Measurements from ENCODE around the gene CAV1. TPM values are rescaled to one million over a fixed set of nuclear protein-coding genes. Genes with fewer than 3 reads are reported as not detected.

Gene CAV1
- total RNA-seq, 1 experiment from 2014 or later: 20.2 TPM

GRCh38 chr7:116584721-116585120 is 59.9 kb downstream of the CAV1 start:
- no peak overlapping the region for H2BK15ac ChIP-seq (ENCODE audit: low read depth, low read length)
- H2BK12ac ChIP-seq (ENCODE audit: insufficient read length, low read depth, low read length): no peak overlapping the region
- H3K4me2 ChIP-seq (ENCODE audit: insufficient read depth, insufficient read length, low read length): no peak overlapping the region
- H3K4me3 Mint-ChIP-seq: no peak overlapping the region
- H3K4me1 Mint-ChIP-seq: peaks cover 7 to 11% of the 10 kb centered on the region in 2 experiments
- H3K4ac ChIP-seq (ENCODE audit: low read depth, low read length): no peak overlapping the region
- H4K5ac ChIP-seq (ENCODE audit: insufficient read length, low read depth, low read length): no peak overlapping the region
- no peaks in the 10 kb centered on the region for H3K79me2 ChIP-seq (ENCODE audit: insufficient read depth, low read length)
- H3K36me3 Mint-ChIP-seq (ENCODE audit: insufficient read depth in 1 of 3, low read depth in 3 of 3): no peaks in the 10 kb centered on the region
- no peak overlapping the region for H3K18ac ChIP-seq (ENCODE audit: insufficient read length, low read depth, low read length)
- H2BK5ac ChIP-seq (ENCODE audit: insufficient read length, low read length): no peak overlapping the region
- DNase-seq: no peak
- no peak overlapping the region for H3K27ac ChIP-seq (ENCODE audit: insufficient read length, low read depth, low read length)
- H4K20me1 ChIP-seq (ENCODE audit: control insufficient read depth, insufficient read depth, insufficient read length): no peaks in the 10 kb centered on the region
- H2AFZ ChIP-seq (ENCODE audit: low read length): no peak overlapping the region
- no peak overlapping the region for H3T11ph ChIP-seq (ENCODE audit: low read length)
- no peak overlapping the region for H2BK120ac ChIP-seq (ENCODE audit: low read depth, low read length, poor library complexity, severe bottlenecking)
- no peak overlapping the region for H3K23ac ChIP-seq (ENCODE audit: insufficient read length, low read depth, low read length)
- H3K9me3 Mint-ChIP-seq: no peaks in the 10 kb centered on the region
- no peak overlapping the region for H4K8ac ChIP-seq (replicated peaks; ENCODE audit: insufficient read length, low read depth, low read length)
- no CpG with 5 or more reads among the region's 1 CpG for WGBS (ENCODE audit: extremely low coverage, insufficient read length, low lambda C conversion rate)
- H3K23me2 ChIP-seq (ENCODE audit: insufficient read length, low read depth, low read length, poor library complexity, severe bottlenecking): no peaks in the 10 kb centered on the region
- no peaks in the 10 kb centered on the region for H3K9me3 ChIP-seq (ENCODE audit: control insufficient read depth, low read depth, low read length)
- H3K27ac Mint-ChIP-seq: peak overlapping the region in 1 of 3 experiments; percentile 48; a peak in 1 of 7 replicates
- H3K27me3 ChIP-seq (ENCODE audit: insufficient read depth, low read length): no peaks in the 10 kb centered on the region
- H3K27me3 Mint-ChIP-seq (ENCODE audit: low read depth): no peaks in the 10 kb centered on the region
- no peak overlapping the region for H2AK5ac ChIP-seq (ENCODE audit: insufficient read length, low read length)
- no peak overlapping the region for H2BK20ac ChIP-seq (ENCODE audit: low read depth, low read length, poor library complexity, severe bottlenecking)
- no peak overlapping the region for H3K9ac ChIP-seq (ENCODE audit: extremely low read depth, insufficient read length, low read length)
- H4K91ac ChIP-seq (ENCODE audit: insufficient read length, low read depth, low read length): no peak overlapping the region
- H3K14ac ChIP-seq (ENCODE audit: insufficient read depth, low read length): no peak overlapping the region
- no peaks in the 10 kb centered on the region for H3K4me1 ChIP-seq (ENCODE audit: insufficient read depth, low read length)
- H3K56ac ChIP-seq (ENCODE audit: insufficient read length, low read depth, low read length): no peak overlapping the region
- TF ChIP-seq, protein P1, sequence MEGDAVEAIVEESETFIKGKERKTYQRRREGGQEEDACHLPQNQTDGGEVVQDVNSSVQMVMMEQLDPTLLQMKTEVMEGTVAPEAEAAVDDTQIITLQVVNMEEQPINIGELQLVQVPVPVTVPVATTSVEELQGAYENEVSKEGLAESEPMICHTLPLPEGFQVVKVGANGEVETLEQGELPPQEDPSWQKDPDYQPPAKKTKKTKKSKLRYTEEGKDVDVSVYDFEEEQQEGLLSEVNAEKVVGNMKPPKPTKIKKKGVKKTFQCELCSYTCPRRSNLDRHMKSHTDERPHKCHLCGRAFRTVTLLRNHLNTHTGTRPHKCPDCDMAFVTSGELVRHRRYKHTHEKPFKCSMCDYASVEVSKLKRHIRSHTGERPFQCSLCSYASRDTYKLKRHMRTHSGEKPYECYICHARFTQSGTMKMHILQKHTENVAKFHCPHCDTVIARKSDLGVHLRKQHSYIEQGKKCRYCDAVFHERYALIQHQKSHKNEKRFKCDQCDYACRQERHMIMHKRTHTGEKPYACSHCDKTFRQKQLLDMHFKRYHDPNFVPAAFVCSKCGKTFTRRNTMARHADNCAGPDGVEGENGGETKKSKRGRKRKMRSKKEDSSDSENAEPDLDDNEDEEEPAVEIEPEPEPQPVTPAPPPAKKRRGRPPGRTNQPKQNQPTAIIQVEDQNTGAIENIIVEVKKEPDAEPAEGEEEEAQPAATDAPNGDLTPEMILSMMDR (conservative IDR thresholded peaks at IDR 0.05): no peak
- no peaks in the 10 kb centered on the region for H3K79me1 ChIP-seq (ENCODE audit: insufficient read depth, low read depth, low read length, poor library complexity, severe bottlenecking)

Data from H9 (cell line).